RWPE2 (cell line): ENCODE measurements around the gene GRM8.

Experiments
- ATAC-seq: fragments of 200-7000 bp; cut with Tn5 transposase; 3 replicates; pipeline ENCODE4 v1.9.1; 2021; ENCODE audit warnings: low read depth
- DNase-seq: peaks from one replicate; pipeline ENCODE4 v3.0.0-alpha.2; 2020; ENCODE audit warnings: low spot score
- H3K27ac ChIP-seq: fragments of 450-650 bp; 2 replicates; pipeline ENCODE4 v1.5.1; 2017; ENCODE audit warnings: mild to moderate bottlenecking; ENCODE audit not compliant: poor library complexity, severe bottlenecking
- H3K27me3 ChIP-seq: fragments of 250-450 bp; sonication (Bioruptor Pico); 2 replicates; pipeline ENCODE4 v1.5.1; 2021; ENCODE audit warnings: mild to moderate bottlenecking, moderate library complexity; ENCODE audit not compliant: insufficient read depth, poor library complexity, severe bottlenecking
- H3K36me3 ChIP-seq: fragments of 250-450 bp; sonication (Bioruptor Pico); 2 replicates; pipeline ENCODE4 v1.5.1; 2020; ENCODE audit warnings: low read depth, mild to moderate bottlenecking, moderate library complexity
- H3K4me1 ChIP-seq: fragments of 250-450 bp; sonication (Bioruptor Pico); 2 replicates; pipeline ENCODE4 v1.5.1; 2021; ENCODE audit warnings: mild to moderate bottlenecking, moderate library complexity; ENCODE audit not compliant: insufficient read depth, poor library complexity, severe bottlenecking
- H3K4me3 ChIP-seq: fragments of 250-450 bp; sonication (Bioruptor Pico); 2 replicates; pipeline ENCODE4 v1.5.1; 2021; ENCODE audit warnings: mild to moderate bottlenecking, moderate library complexity; ENCODE audit not compliant: severe bottlenecking
- H3K9me3 ChIP-seq: fragments of 250-450 bp; sonication (Bioruptor Pico); 2 replicates; pipeline ENCODE4 v1.5.1; 2021; ENCODE audit warnings: mild to moderate bottlenecking, moderate library complexity; ENCODE audit not compliant: severe bottlenecking
- TF ChIP-seq, protein P1 (sequence below): fragments of 450-650 bp; IDR thresholded peaks from one replicate; pipeline ENCODE4 v1.5.1; 2017; ENCODE audit warnings: mild to moderate bottlenecking, moderate library complexity; ENCODE audit not compliant: poor library complexity, severe bottlenecking

Gene GRM8

DNA sequence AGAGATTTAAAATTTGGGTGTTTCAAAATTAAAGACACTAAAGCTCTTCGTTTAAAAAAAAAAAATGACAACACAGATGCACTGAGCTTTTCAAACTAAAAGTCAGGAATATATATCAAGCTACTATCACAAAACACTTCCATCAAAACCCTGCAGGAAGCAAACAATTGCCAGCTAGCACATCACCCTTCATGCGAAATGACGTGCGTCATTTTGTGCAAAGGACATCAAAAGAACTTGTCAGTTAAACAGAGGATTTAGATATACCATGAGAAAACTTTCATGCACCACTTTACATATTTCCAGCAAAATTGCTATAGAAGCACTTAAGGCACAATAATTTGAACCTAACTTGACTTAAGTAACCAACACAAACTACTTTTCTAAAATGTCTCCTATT, 264.7 kb downstream of the GRM8 start:
- H3K27ac ChIP-seq, result no peak overlapping the region
- no peaks in the 10 kb centered on the region for H3K36me3 ChIP-seq
- H3K4me3 ChIP-seq, result no peak overlapping the region
- H3K4me1 ChIP-seq, result no peaks in the 10 kb centered on the region
- TF ChIP-seq, protein P1, sequence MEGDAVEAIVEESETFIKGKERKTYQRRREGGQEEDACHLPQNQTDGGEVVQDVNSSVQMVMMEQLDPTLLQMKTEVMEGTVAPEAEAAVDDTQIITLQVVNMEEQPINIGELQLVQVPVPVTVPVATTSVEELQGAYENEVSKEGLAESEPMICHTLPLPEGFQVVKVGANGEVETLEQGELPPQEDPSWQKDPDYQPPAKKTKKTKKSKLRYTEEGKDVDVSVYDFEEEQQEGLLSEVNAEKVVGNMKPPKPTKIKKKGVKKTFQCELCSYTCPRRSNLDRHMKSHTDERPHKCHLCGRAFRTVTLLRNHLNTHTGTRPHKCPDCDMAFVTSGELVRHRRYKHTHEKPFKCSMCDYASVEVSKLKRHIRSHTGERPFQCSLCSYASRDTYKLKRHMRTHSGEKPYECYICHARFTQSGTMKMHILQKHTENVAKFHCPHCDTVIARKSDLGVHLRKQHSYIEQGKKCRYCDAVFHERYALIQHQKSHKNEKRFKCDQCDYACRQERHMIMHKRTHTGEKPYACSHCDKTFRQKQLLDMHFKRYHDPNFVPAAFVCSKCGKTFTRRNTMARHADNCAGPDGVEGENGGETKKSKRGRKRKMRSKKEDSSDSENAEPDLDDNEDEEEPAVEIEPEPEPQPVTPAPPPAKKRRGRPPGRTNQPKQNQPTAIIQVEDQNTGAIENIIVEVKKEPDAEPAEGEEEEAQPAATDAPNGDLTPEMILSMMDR, result no peak
- no peak for DNase-seq
- no peaks in the 10 kb centered on the region for H3K9me3 ChIP-seq
- no peaks in the 10 kb centered on the region for H3K27me3 ChIP-seq
- ATAC-seq, result no peak

DNA sequence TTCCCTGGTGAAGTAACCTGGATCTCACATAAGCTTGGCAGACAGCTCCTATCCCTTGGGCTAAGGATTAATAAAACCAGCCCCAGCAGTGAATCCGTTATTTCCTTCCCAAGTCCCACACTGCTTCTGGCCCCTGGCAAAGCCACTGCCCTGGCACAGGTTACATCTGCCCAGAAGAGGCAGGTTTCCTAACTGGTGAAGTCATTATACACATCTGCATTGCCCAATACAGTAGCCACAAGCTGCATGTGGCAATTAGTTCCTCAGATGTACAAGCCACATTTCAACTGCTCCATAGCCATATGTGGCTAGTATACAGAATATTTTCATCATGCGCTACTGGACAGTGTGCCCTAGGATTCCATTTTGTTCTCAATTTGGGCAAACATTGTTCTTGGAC, 273.0 kb downstream of the GRM8 start:
- TF ChIP-seq, protein P1, result no peak
- DNase-seq (no peak), ATAC-seq (no peak)
- no peaks in the 10 kb centered on the region for H3K4me1 ChIP-seq
- no peak overlapping the region for H3K27ac ChIP-seq
- no peaks in the 10 kb centered on the region for H3K9me3 ChIP-seq
- peaks cover 4% of the 10 kb centered on the region for H3K27me3 ChIP-seq
- no peaks in the 10 kb centered on the region for H3K36me3 ChIP-seq
- no peak overlapping the region for H3K4me3 ChIP-seq

DNA sequence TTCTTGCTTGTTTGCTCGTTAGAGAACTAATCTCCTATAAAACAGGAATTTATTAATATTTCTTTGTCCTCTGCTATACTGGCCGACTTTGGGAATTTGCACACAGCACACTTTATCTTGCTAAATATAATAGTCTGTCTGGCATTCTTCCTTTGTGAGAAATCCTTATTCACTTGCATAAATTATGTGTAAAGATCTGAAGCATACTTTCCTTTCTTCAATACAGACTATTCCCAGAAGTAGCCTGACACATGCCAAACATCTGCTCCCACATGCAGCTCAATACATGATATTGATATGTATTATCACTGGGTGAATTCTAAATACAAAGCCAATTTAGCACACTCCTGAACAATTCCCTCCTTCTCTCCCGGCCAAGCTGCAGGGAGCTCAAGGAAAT, 273.9 kb downstream of the GRM8 start:
- no peak overlapping the region for H3K27ac ChIP-seq
- no peak for ATAC-seq
- H3K4me1 ChIP-seq, result no peaks in the 10 kb centered on the region
- TF ChIP-seq, protein P1, result no peak
- peaks cover 4% of the 10 kb centered on the region for H3K27me3 ChIP-seq
- DNase-seq, result no peak
- no peaks in the 10 kb centered on the region for H3K9me3 ChIP-seq
- H3K4me3 ChIP-seq, result no peak overlapping the region
- H3K36me3 ChIP-seq, result no peaks in the 10 kb centered on the region

DNA sequence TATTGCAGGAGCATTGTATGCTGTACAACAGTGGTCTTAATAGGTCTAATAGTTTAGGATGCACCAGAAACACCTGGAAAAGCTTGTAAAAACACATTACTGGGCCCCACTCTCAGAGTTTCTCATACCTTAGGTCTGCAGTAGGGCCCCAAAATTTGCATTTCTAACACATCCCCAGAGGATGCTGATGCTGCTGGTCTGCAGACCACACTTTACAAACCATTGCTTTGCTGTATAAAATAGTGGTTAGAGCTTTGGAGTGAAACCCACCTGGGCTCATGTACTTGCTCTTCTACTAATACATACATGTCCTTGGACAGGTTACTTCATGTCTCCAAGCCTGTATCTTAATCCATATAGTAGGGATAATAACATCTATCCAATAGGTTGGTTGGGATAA, 279.7 kb downstream of the GRM8 start:
- Histone ChIP-seq H3K27ac (no peak overlapping the region), H3K9me3 (no peaks in the 10 kb centered on the region), H3K4me1 (no peaks in the 10 kb centered on the region), H3K4me3 (no peak overlapping the region), H3K27me3 (no peaks in the 10 kb centered on the region), H3K36me3 (no peaks in the 10 kb centered on the region)
- DNase-seq (no peak), ATAC-seq (no peak)
- TF ChIP-seq, protein P1, result no peak

DNA sequence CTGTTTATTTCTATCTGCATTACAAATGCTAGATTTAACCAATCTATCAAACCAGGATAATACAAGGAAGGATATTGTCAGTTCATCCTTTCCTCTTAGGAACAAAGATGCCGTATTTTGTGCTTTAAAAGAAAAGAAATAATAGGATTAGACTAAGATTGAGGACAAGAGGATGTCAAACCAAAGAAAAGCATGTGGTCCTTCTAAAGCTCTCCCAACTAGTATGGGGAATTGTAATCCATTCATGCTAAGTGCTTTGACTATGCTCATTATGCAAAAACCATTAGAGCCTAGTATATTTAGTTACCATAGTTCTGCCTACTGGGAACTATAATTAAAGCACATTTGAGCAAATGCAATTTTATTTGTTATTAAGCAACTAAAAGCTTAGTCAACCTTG, 280.2 kb downstream of the GRM8 start:
- ATAC-seq (no peak), DNase-seq (no peak)
- Histone ChIP-seq H3K27ac (no peak overlapping the region), H3K4me1 (no peaks in the 10 kb centered on the region), H3K36me3 (no peaks in the 10 kb centered on the region), H3K4me3 (no peak overlapping the region), H3K9me3 (no peaks in the 10 kb centered on the region), H3K27me3 (no peaks in the 10 kb centered on the region)
- TF ChIP-seq, protein P1, result no peak
